GM12892 (cell line): ENCODE results near the gene TMEM168.
"Not testable (repeated sequence)": the region's sequence is repeated elsewhere in the genome, so short reads cannot be mapped to it uniquely, and the experiment has no call there.

Source experiments
- DNase-seq: peaks from one replicate; pipeline ENCODE4 v3.0.0; 2011; ENCODE audit not compliant: insufficient read length
- FAIRE-seq: peaks from 2 replicates; lab custom pipeline; 2011; peaks lifted over from hg19 to GRCh38; lab: Jason Lieb, UNC
- POLR2A ChIP-seq: IDR thresholded peaks from 2 replicates; pipeline ENCODE4 v1.6.1; 2011; ENCODE audit warnings: low read depth, low read length, control low read depth
- POLR2AphosphoS5 ChIP-seq: IDR thresholded peaks from 2 replicates; pipeline ENCODE4 v1.6.1; 2011; ENCODE audit warnings: low read depth, low read length, control low read depth
- TAF1 ChIP-seq: IDR thresholded peaks from 2 replicates; pipeline ENCODE4 v1.6.1; 2011; ENCODE audit warnings: low read depth, mild to moderate bottlenecking, control low read depth, low read length, borderline replicate concordance

The TMEM168 gene

DNA sequence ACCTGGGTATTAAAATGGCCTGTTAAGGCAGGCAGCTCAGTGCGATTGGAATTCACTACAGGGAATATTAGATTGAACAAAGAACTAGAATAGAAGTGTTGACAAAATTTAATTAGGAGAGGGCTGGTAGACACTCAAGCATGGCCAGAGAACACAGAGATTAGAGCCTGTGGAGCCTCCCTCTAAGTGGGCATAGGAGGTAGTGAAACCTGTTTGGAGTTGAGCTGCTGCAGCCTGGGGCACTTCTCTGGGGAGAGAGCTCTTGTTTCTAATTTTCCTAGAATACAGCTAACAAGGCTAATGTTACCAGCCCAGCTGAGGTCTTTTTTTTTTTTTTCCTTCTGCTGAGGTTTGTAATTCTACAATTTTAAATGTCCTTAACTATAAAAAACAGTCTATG lies 46.4 kb downstream of the TMEM168 start:
- DNase-seq (no peak), FAIRE-seq (no peak)
- TF ChIP-seq POLR2AphosphoS5 (no peak), POLR2A (no peak), TAF1 (no peak)

DNA sequence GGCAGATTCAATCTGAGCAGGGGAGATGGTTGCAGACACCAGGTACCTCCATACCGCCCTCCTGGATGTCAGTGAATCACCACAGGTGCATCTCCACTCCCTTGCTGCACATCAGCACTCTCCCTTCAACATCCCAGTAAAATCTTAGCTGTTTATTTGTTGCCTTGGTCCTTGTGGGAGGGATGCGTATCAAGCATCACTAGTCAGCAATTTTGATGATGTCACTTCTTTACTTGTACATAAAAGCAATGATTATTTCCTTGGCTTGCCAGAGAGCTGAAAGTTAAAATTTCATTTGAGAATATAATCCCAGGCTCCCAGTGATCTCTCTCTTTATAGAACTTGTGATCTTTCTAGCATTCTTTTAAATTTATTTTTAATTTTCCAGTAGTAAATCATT lies 49.5 kb downstream of the TMEM168 start:
- TF ChIP-seq POLR2AphosphoS5: no peak
- no peak for TF ChIP-seq POLR2A
- TF ChIP-seq TAF1: no peak
- DNase-seq (no peak), FAIRE-seq (no peak)

DNA sequence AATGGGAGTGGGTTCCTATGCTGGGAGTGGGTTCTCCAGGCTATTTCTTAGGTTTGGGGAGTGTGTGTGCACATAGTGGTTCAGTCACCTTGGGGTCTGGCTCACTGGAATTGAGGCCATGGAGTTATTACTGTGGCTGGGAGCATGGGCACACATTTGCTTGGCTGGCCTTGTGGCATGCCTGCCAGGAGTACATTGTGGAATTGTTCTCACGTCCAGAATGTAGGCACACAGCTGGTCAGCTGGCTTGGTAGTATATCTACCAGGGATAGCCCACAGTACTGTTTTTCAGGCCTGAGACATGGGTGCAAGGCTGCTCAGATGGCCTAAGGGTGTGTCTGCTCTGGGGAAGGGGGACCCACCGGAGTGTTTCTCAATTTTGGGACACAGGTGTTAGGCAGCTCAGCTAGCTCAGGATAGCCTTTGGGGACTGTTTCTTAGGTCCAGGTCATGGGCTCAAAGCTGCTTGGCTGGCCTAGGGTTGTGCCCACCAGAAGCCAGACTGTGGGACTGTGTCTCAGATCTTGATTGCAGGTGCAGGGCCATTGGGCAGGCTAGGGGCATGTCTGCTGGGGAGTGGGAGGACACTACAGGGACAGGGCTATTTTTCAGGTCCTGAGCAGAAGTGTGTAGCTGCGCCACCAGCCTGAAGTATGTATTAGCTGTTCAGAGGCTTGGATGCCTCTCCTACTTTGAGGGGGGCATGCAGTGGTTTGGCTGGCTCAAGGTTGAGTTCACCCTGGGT lies 50.6 kb downstream of the TMEM168 start:
- FAIRE-seq (no peak), DNase-seq (no peak)
- no peak for TF ChIP-seq POLR2AphosphoS5
- no peak for TF ChIP-seq TAF1
- TF ChIP-seq POLR2A: no peak

DNA sequence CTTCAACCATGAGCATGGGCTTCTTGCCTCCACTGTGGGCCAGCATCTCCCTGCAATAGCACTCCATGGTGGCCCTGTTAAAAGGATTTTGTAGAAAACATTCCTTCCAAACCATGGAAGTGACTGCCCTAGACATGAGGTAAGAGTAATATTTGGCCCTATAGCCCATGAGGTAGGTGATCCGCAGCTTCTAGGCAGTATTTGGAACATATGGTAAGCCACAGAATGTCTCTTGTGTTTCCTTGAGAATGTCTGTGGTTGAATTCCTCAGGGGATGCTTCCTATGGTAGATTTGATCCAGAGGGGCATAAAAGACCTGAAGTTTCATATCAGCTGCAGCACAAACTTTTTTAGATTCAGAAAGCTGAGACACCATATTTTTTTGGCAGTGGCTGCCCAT lies 54.9 kb downstream of the TMEM168 start:
- FAIRE-seq (no peak), DNase-seq (no peak)
- no peak for TF ChIP-seq POLR2A
- TF ChIP-seq POLR2AphosphoS5: no peak
- TF ChIP-seq TAF1: no peak

DNA sequence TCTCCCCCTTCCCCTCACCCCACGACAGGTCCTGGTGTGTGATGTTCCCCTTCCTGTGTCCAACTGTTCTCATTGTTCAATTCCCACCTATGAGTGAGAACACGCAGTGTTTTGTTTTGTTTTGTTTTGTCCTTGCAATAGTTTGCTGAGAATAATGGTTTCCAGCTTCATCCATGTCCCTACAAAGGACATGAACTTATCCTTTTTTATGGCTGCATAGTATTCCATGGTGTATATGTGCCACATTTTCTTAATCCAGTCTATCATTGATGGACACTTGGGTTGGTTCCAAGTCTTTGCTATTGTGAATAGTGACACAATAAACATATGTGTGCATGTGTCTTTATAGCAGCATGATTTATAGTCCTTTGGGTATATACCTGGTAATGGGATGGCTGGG lies 58.9 kb downstream of the TMEM168 start:
- FAIRE-seq: not testable (repeated sequence)

DNA sequence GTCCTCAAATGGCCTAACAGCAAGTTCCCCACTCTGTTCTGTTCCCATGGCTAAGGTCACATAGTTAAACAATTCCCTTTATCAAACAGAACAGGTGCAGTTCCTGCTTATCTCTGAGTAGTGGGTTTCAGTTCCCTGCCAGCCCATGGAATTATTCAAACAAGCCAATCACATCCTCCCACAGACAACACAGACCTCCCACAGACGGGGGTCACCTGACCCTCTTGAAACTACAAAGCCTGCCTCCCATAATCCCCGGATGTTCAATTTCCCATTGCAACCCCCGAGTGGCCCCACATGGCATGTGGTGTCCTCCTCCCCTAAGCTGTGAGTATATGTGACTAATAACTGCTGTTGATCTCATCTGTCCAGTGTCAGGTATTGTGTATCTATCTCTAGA lies 64.1 kb downstream of the TMEM168 start:
- DNase-seq (no peak), FAIRE-seq (no peak)
- TF ChIP-seq TAF1: no peak
- no peak for TF ChIP-seq POLR2AphosphoS5
- no peak for TF ChIP-seq POLR2A

More for the DNA sequence above, 58.9 kb downstream of the TMEM168 start:
- DNase-seq: not testable (repeated sequence)

DNA sequence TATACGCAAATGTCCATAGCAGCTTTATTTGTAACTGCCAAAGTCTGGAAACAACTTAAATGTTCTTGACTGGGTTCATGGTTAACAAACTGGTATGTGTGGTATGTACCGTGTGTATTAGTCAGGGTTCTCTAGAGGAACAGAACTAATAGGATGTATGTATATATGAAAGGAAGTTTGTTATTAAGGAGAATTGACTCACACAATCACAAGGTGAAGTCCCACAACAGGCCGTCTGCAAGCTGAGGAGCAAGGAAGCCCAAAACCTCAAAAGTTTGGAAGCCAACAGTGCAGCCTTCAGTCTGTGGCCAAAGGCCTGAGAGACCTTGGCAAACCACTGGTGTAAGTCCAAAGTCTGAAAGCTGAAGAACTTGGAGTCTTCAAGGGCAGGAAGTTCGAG lies 66.8 kb downstream of the TMEM168 start:
- no peak for FAIRE-seq
- no peak for DNase-seq
- no peak for TF ChIP-seq POLR2A
- no peak for TF ChIP-seq TAF1
- no peak for TF ChIP-seq POLR2AphosphoS5

DNA sequence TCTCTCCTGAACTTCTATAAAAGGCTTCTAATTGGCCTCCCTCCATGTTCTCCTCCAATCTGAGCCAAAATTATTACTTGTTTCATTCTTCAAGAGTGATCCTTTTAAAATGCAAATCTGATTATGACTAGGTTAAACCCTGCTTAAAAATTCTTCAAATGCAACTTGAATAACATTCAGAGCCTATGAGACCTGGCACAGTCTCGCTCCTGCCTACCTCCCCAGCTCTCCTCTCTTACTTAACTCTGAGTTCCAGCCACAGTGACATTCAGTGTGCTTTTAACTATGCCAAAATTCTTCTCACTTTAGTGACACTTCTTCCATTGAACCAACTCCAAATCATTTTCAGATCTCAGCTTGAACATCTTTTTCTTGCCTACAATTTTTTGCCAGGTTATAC lies 68.8 kb downstream of the TMEM168 start:
- TF ChIP-seq POLR2A (no peak), POLR2AphosphoS5 (no peak), TAF1 (no peak)
- no peak for FAIRE-seq
- DNase-seq: no peak

DNA sequence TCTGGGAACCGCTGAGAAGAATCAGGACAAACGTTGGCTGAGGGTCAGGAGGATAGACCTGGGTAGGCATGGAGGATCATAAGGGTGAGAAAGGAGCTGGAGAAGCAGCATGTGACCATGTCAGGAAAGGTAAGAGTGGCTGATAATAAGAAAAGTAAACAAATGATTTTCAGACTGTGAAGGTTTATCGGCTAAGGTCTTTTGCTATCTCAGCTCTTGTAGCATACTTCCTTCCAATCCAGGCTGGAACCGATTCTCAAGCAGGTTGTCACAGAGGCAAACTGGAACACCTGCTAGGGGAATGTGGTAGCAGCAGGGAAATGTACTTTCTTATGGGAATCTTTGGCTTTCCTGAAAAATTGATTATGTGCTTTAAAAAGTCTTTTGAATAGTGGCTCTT lies 74.7 kb downstream of the TMEM168 start:
- FAIRE-seq (no peak), DNase-seq (no peak)
- TF ChIP-seq TAF1 (no peak), POLR2A (no peak), POLR2AphosphoS5 (no peak)

DNA sequence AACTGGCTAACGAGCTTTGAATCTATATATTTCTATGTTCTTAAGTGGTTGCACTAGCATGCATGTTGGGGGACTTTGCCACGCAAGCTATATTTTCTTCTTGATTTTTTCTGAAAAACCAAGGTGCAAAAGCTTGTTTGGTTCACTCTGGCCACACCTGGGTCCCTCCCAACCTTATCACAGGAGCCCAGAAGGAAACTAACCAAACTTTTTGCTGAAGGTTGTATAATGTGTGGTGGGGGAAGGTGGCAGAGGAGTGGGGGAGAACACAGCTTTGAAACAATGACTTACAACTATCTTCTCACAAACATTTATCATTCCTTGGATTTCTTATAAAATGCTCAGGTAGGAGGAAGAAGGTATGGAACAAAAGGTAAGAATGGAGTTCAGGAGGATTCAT lies 75.3 kb downstream of the TMEM168 start:
- TF ChIP-seq TAF1: no peak
- no peak for TF ChIP-seq POLR2A
- TF ChIP-seq POLR2AphosphoS5: no peak
- DNase-seq (no peak), FAIRE-seq (no peak)
